ENCODE measurements around the gene TMEM51. TPM values are rescaled to one million over a fixed set of nuclear protein-coding genes. Genes with fewer than 3 reads are reported as not detected.

Gene TMEM51
- total and polyA plus RNA-seq, 2 of the 4 experiments (the other 2 are of a cell fraction), result 2.7 to 10.2 TPM

DNA sequence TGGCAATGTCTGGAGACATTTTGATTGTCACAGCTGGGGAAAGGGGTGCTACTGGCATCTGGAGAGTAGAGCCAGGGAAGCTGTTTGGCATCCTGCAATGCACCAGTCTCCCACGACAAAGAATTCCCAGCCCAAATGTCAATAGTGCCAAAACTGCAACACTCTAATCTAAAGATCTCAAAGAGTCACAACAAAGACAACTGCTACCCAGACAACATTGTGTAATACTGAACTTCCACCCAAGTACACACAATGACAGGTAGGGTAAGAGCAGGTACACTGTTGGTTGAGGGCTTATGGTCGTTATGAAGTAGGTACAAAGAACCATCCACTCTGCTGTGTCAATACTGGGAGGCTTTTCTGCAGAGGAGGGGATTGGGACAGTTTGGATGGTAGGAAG is 8.2 kb upstream of the TMEM51 start:
- in situ Hi-C loops (cut with MboI; ENCODE audit: low sequenced_read_pairs), result no loop called here
- no peak overlapping the region for H2BK5ac ChIP-seq (ENCODE audit: low read depth, low read length, poor library complexity, severe bottlenecking)
- H2AK9ac ChIP-seq (replicated peaks; ENCODE audit: low read depth, low read length, poor library complexity), result no peak overlapping the region
- intact Hi-C loops (cut with micrococcal nuclease), result no loop called here
- no peaks in the 10 kb centered on the region; the same call in 1 of the 2 replicates for H3K4me1 ChIP-seq (ENCODE audit: control insufficient read depth, insufficient read depth, low read length)
- no peak overlapping the region for H3K14ac ChIP-seq (replicated peaks; ENCODE audit: low read depth, low read length)
- no peak overlapping the region for H3K18ac ChIP-seq (ENCODE audit: low read depth, low read length)
- no peak overlapping the region for H2BK120ac ChIP-seq (ENCODE audit: low read depth, low read length)
- H2BK15ac ChIP-seq (ENCODE audit: low read depth, low read length), result no peak overlapping the region
- peaks cover under 1% of the 10 kb centered on the region; the same call in 1 of the 2 replicates for H3K9me3 ChIP-seq (ENCODE audit: control insufficient read depth, insufficient read depth, low read length)
- no peak for TF ChIP-seq POLR2A (IDR thresholded peaks at IDR 0.05; ENCODE audit: low read depth, low read length)
- no peak for TF ChIP-seq RFX5 (IDR thresholded peaks at IDR 0.05; ENCODE audit: low read depth, low read length)
- dilution Hi-C loops (cut with HindIII; ENCODE audit: low sequenced_read_pairs, unreplicated experiment), result no loop called here
- no TSS peak for BruUV-seq (replicated peaks)
- H2BK20ac ChIP-seq (ENCODE audit: low read depth, low read length), result no peak overlapping the region
- no peak overlapping the region for H4K91ac ChIP-seq (ENCODE audit: insufficient read depth, low read depth, low read length)
- no peak overlapping the region for H3K9ac ChIP-seq (ENCODE audit: low read depth, low read length)
- no peaks in the 10 kb centered on the region for H4K20me1 ChIP-seq (ENCODE audit: insufficient read depth, low read length)
- ChIA-PET CTCF (interaction anchor here (0.7 kb wide), 1 partner anchor 17 kb away, joined by 3 read pairs; no protein-coding TSS in a partner anchor), POLR2A (ENCODE audit: unreplicated experiment) (no interaction called here)
- no peak overlapping the region for H3K4ac ChIP-seq (ENCODE audit: low read depth, low read length)
- no peak for ATAC-seq (ENCODE audit: low read depth)
- H2AFZ ChIP-seq (replicated peaks; ENCODE audit: low read length, poor library complexity), result no peak overlapping the region
- peaks cover 5% of the 10 kb centered on the region; the same call in 1 of the 2 replicates for H3K27me3 ChIP-seq (ENCODE audit: control insufficient read depth, insufficient read depth, low read length)
- H3K27ac ChIP-seq (ENCODE audit: insufficient read depth, low read length), result no peak overlapping the region
- no peak overlapping the region for H3K4me2 ChIP-seq (ENCODE audit: low read depth, low read length)
- WGBS, 2 experiments (ENCODE audit: extremely low coverage in 2 of 2, insufficient read length in 1 of 2), result no CpG with 5 or more reads among the region's 2 CpGs
- H3K36me3 ChIP-seq (ENCODE audit: control insufficient read depth, insufficient read depth, low read length), result no peaks in the 10 kb centered on the region
- H3K23ac ChIP-seq (ENCODE audit: low read depth, low read length), result no peak overlapping the region
- no peaks in the 10 kb centered on the region for H3K79me1 ChIP-seq (ENCODE audit: low read depth in 1 of 2, low read length in 2 of 2)
- H4K8ac ChIP-seq (ENCODE audit: low read depth in 2 of 2, low read length in 2 of 2), result no peak overlapping the region
- no peaks in the 10 kb centered on the region for H3K9me1 ChIP-seq (ENCODE audit: insufficient read depth, low read length)
- H3K56ac ChIP-seq (ENCODE audit: extremely low read depth, insufficient read depth, low read length), result no peak overlapping the region
- H3K4me3 ChIP-seq (ENCODE audit: insufficient read depth, low read depth, low read length), result no peak overlapping the region
- H4K5ac ChIP-seq (ENCODE audit: low read depth, low read length), result no peak overlapping the region
- H2AK5ac ChIP-seq (ENCODE audit: low read depth, low read length), result no peak overlapping the region
- no peak for DNase-seq

Data from IMR-90 (cell line).